HG02763 (cell line): ENCODE results near the gene SERPINB8.
"Not testable (repeated sequence)": the region's sequence is repeated elsewhere in the genome, so short reads cannot be mapped to it uniquely, and the experiment has no call there.

Experiments
- ATAC-seq: cut with Tn5 transposase; IDR thresholded peaks from one replicate; pipeline ENCODE4 v1.9.1; 2021; ENCODE audit warnings: mild to moderate bottlenecking, moderate library complexity; ENCODE audit not compliant: unreplicated experiment

The SERPINB8 gene, protein sequence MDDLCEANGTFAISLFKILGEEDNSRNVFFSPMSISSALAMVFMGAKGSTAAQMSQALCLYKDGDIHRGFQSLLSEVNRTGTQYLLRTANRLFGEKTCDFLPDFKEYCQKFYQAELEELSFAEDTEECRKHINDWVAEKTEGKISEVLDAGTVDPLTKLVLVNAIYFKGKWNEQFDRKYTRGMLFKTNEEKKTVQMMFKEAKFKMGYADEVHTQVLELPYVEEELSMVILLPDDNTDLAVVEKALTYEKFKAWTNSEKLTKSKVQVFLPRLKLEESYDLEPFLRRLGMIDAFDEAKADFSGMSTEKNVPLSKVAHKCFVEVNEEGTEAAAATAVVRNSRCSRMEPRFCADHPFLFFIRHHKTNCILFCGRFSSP

DNA sequence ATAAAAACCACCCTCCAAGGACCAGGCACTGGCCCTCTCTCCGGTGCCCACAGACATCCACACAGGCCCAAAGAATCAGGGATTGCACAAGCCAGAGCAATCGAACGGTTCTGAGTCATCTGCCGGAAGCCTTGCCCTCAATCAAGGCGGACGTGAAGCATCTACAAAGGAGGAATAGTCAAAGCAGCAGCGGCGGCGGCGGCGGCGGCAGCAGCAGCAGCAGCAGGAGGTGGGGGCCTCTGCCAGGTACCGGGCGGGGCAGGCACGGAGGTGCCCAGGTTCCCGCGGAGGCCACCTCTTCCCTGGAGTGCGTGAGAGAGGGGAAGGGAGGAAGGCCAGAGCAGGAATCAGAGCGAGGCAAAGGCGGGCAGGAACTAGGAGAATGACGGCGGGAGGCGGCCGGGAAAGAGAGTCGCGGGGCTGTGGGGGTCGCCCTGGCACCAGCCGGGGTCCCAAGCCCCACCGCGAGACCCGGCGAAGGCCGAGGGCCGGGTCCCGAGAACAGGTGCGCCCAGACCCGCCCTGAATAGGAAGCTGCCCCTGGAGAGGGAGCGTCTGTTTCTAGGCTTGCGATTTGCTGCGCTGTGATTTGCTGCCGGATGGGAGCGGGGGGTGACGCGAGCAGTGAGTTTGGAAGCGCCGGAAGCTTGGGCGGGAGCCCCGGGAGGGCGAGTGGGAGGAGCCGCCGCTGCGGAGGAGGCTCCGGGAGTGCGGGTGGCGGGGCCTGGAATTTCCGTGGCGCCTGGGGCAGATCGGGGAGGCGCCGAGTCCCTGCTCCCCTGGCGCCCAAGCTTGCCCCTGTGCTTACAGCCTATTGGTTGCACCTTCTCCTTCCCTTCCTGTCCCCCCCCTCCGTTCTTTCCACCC lies at the start of gene SERPINB8:
Gene SERPINB8 (plus strand): TSS at position 140 of the 867 bp plus-strand sequence. CDS start 8,228 bp downstream, outside the sequence.
- peak; percentile 93 for ATAC-seq

DNA sequence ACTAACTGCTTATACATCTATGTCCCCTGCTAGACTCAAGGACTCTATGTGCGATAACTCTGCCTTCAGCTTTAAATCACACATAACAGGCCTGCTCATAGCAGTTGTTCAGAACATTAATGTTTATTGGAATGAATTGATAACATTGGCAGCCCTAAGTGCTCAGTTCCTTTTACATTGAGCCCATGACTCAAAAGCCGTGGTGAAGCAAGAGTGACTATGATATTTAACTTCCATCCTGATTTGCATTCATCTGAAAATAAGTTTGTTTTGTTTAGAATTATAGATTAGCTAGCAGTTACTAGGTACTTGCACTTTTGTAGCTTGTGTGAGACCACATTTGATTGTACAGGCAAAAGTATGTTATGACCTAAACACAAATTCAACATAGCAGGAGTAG lies 47.8 kb upstream of the SERPINB8 start:
- ATAC-seq: no peak

DNA sequence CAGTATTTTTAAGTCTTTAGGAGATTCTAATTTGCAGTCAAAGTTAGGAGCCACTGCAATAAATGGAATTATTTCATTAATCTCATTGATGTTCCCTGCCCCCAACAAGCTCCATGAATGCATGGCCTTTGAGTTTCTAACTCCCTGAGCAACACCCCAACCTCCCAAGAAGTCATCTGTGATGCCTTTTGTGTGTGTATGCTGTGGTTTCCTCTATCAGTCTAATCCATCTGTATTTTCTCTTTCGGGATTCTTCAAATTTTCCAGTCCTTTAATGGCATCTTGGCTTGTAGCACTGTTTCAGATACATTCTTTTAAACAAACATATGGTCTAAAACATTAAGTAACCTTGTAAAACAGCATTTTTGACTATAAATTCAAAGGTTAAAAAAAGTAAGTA lies 45.3 kb upstream of the SERPINB8 start:
- ATAC-seq: no peak

DNA sequence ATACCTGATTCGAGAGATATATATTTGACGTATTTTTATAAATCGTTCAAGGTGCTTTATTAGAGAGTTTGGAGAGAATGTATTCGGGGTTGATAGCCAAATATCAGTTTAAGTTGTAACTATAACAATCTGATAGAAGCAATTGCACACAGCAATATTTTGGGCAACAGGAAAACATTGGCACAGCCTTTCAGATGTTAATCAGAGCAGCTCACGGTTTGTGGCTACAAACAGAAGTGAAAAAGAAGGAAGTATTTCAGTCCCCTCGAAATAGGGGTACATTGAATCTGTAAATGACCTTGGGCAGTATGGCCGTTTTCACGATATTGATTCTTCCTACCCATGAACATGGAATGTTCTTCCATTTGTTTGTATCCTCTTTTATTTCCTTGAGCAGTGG lies 41.5 kb upstream of the SERPINB8 start:
- no peak for ATAC-seq

DNA sequence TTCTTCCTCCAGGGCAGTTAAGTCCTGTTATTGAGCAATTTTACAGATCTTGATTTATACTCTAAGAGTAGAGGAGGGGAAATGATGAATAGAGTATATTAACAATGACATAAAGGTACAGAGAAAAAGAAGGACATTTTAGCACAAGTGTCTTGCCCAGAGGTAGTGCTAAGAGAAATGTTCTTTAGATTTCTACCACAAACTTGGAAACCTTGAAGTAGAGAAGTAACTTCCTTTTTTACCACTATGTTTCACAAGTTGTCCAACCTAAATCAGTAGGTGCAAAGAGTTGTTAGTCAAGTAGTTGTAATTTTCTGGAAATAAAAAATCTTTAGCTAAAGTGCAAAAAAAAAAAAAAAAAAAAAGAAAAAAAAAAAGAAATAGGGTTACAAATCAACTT lies 40.5 kb upstream of the SERPINB8 start:
- not testable (repeated sequence) for ATAC-seq

DNA sequence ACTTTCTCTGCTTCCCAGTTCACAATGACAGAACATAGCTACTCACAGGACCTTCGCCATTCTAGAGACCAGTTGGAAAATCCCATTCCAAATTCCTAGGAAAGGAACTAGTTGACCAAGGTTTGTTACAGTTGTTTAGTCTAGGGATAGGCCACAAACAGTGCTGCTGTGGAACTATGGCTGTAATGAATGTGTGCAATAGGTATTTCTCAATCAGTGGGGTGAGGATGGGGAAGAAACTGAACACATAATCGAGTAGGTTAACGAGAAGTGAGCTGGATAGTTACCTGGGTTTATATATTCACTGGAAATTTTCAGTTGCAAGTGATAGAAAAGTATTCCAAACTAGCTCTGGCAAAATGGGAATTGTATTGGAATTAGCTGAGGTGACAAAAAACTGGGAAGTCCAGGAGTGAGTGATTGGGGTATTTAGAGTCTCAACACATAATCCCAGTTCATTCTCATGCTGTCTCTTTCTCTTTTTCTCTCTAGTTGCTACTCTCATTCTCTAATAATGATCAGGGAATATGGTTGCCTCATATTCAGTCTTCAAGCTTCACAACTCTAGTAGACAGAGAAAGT lies 39.0 kb upstream of the SERPINB8 start:
- no peak for ATAC-seq

DNA sequence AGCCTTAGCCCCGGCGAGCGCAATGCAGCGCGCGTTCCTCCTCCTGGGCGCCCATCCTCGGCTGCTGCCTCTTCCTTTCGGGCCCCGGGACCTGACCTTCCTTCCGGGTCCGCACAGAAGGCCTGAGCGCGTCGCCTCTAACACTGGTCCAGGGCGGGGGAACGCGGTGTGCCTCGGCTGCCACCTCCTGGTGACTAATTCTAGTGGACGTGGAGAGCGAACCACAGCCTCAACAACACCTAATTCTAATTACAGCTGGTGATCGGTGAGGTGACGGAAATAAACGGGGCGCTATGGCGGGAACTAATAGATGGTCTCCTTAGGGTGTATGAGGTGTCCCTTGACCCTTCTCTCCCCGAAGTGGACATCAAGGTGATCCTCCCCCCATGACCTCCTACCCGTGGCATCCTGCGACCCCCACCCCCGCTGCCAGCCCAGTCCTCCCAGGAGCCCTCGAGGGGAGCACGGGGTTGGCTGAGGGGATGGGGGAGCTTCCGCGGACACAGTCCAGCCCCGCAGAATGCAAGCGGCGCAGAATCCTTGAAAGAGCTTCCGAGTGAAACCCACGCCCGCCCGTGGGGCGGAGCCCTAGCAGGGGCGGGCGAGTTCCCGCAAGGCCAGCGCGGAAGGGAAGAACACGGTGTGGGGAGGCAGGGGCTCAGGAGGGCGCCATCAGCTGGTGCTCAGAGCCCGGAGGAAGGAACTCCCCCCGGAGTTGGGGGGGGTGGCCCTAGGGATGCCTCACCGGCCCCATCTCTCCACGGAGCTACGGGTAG lies 33.5 kb upstream of the SERPINB8 start:
- ATAC-seq: peak; percentile 98

DNA sequence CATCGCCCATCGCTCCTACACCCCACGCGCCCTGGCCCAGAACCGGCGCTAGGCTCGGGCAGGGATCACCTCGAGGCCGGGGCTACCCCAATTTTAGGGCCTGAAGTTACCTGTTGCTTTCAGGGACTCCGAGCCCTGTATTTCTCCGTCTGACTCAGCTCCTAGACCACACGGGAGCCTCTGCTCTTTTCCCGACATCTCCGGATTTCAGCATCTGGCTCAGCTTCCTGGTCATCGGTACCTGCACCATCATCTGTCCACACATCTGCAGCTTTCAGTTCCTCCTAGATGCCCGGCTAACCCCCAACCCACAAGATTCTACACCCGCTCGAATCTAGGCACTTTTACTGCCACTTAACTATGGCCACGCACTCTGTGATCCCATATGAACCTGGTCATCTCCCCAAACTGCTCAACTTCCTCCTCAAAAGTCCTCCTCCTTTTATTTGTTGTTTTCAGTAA lies 32.9 kb upstream of the SERPINB8 start:
- ATAC-seq: peak; percentile 29

DNA sequence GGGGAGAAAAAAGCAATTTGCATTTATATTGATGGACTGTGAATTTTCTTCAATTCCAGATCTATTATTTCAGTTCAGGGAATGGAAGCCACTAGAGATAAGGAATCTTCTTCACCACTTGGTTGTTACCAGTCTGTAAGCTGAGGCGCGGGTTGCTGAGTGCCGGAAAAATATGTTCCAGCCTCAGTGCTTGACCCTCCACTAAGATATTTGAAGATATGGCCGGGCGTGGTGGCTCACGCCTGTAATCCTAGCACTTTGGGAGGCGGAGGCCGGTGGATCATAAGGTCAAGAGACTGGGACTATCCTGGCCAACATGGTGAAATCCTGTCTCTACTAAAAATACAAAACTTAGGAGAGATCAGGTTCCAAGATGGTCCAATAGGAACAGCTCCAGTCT lies 29.9 kb upstream of the SERPINB8 start:
- no peak for ATAC-seq

DNA sequence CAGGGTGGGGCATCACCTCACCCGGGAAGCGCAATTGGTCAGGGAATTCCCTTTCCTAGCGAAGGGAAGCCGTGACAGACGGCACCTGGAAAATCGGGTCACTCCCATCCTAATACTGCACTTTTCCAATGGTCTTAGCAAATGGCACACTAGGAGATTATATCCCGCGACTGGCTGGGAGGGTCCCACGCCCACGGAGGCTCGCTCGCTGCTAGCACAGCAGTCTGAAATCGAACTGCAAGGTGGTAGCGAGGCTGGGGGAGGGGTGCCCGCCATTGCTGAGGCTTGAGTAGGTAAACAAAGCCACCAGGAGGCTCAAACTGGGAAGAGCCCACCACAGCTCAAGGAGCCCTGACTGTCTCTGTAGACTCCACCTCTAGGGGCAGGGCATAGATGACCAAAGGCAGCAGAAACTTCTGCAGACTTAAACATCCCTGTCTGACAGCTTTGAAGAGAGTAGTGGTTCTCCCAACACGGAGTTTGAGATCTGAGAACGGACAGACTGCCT lies 29.3 kb upstream of the SERPINB8 start:
- not testable (repeated sequence) for ATAC-seq

DNA sequence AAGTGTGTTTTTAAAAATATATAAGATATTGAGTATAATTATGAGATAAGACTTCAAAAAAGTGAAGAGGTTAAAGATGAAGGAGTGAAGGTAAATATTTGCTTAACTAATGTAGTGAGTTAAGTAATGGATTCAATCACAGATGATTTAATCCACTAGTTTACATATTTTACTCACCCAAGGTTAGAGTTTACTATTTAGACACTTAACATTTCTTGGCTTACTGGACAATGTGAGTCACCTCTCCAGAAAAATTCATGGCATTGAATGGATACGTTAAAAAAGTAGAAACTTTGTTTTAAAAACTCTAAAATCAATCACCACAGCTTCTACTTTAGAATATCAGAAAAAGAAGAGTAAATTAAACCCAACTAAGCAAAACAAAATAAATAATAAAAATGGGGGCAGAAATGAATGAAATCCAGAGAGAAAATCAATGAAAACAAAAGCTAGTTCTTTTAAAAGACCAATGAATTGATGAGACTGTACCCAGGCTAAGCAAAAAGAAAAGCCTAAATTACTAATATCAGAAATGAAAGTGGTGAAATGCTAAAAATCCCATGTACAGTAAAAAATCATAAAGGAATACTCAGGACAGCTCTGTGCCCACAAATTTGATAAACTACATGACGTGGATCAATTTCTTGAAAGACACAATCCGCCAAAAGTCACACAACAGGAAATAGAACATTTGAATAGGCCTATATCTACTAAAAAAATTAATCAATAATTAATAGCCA lies 22.7 kb upstream of the SERPINB8 start:
- ATAC-seq: no peak

DNA sequence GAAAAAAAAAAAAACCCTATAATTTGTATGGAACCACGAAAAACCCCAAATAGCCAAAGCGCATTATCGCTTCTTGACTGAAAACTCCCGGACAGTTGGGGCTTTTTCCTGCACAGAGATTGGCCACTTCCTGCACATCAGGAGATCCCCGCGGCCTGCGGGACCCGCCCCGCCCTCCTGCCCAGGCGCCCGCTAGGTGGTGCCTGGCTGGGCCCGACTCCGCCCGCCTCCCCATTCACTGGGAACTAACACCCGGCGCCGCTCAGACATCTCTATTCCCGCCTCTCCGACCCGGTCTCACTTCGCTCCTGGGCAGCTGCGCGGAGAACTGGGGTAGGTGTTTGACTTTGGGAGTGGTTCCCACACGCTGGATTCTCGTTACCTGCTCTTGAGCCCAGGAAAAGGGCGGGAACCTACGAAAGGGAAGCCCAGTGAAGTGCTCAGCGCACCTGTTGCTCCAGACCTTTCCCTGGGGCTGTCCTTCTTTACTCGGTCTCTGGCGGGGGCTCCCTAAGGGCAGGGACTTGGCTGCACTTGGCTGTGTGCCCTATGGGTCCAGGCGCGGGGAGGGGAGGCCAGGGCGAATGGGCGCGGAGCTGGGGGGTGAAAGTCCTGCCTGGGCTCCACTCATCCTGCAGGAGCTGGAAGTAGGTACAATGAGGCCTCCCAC lies 20.7 kb upstream of the SERPINB8 start, which contains the start of gene HMSD:
Gene HMSD (plus strand): TSS at position 234 of the 670 bp plus-strand sequence. CDS start 4,155 bp downstream, outside the sequence.
- peak; percentile 92 for ATAC-seq

DNA sequence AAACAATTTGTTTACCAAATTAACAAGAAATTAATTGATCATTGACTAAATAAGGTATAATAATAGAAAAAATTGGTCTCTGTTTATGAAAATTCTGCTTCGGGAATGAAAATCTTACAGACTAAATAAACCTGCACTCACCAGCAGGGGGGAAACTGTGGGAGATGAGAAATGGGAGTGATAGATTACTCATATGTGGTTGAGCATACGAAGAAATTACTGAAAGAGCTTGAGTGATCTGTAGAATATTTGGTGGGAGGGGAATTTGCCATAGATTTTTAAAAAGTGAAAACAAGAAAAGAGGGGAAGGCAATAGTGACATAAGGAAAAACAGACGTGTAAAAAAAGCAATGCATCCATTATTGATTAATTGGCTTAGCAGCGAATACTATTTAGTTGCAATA lies 18.6 kb upstream of the SERPINB8 start:
- ATAC-seq: peak; percentile 40

DNA sequence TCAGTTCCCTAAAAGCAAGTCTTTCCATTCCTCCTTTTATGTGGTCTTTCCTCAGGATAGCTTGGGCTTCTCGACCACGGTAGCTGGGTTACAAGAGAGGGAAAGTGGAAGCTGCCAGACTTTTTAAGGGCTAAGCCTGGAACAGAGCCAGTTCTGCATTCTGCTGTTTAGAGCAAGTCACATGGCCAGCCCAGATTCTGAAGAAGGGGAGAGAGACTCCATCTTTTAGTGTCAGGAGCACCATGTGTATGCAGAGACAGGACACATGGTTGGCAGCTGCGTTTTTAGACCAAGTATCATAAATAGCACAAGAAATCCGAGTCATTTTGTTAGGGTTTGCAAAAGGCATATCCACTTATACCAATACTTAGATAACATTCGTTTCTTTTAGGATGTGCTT lies 16.1 kb upstream of the SERPINB8 start:
- no peak for ATAC-seq

DNA sequence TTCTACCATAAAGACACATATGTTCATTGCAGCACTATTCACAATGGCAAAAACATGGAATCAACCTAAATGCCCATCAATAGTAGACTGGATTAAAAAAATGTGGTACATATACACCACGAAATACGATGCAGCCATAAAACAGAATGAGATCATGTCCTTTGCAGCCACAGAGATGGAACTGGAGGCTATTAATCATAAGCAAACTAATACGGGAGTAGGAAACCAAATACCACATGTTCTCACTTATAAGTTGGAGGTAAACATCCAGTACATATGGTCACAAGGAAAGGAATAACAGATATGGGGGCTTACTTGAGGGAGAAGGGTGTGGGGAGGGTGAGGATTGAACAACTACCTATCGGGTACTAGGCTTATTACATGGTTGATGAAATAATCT lies 13.1 kb upstream of the SERPINB8 start:
- ATAC-seq: no peak

DNA sequence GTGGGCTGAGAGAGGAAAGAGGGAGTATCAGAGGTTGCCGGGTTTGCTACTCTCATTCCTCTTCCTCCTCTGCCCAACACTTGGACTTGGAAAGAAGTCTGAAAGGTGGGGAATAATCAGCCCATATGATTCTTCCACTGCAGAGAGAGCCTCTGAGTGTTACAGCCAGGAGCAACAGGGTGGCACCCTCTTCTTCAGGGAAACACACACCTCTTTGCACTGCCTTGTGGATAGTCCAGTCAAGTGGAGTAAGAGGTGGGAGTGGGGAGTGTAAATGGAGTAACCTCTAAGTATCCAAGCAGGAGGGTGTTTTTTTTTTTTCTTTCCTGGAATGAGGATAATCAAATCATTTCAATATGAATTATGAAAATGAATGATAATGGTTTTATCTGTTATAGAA lies 9.0 kb upstream of the SERPINB8 start:
- no peak for ATAC-seq

DNA sequence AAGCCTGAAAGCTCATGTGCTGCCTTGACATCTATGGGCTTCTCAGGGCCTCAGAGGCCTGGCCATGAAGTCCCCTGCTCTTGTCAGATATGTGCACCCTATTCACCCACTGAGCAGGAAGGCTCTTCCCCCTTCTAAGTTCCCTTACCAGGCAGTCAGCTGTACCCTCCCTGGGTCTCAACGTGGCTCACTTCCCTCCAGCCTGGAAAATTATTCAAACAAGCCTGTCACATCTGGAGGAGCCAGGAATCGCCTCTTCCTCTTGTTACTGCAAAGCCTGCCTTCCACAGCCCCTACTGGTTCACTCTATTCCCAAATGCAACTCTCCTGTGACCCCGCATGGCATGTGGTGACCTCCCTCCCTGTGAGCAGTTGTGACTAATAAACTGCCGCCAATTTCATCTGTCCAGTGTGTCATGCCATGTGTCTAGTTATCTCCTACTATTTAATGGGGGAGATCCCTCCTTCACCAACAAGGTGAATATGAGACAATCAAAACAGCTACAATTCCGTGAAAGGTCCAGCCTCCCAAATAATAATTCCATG lies 8.4 kb upstream of the SERPINB8 start:
- no peak for ATAC-seq

DNA sequence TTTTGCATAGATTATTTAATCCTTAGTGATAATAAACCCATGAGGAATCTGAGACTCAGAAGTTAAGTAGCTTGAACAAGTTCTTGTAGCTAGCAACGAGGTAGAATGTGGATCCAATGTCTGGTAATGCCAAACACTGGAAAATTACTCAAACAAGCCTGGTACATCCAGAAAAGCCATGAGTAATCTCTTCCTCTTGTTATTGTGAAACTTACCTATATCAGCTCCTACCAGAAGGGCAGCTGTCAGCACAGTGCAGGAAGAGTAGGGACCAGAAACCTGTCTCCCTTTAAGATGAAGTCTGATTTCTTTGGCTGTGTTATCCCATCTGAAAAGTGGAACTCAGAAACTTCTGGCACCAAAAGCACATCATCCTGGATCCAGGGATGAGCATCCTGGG lies 7.7 kb upstream of the SERPINB8 start:
- ATAC-seq: no peak
